Spleen (tissue), 7 donors: Measurements from ENCODE around the gene EXOSC7.

Experiments
- POLR2A ChIP-seq, 3 donors: fragments of 450-650 bp; IDR thresholded peaks; one replicate each; pipeline ENCODE4 v1.5.1; 2017; ENCODE audit warnings: antibody characterized with exemption in 3 of 3, mild to moderate bottlenecking in 1 of 3
- POLR2AphosphoS5 ChIP-seq, 3 donors: sonication (generic); formaldehyde crosslinking; IDR thresholded peaks; one replicate each; pipeline ENCODE4 v1.5.1; 2017; ENCODE audit warnings: antibody characterized with exemption in 3 of 3
- TF ChIP-seq, protein P1 (sequence below), 11 experiments: fragments of 200-600 bp in 7 of 11; fragments of 450-650 bp in 4 of 11; sonication (generic) in 4 of 11; IDR thresholded peaks in 8 of 11; conservative IDR thresholded peaks in 3 of 11; 1 replicate in 7 of 11; 2 replicates in 4 of 11; pipeline versions ENCODE4 v1.4.0 to v1.8.0; 2016 to 2021; ENCODE audit warnings: antibody characterized with exemption in 11 of 11, inconsistent platforms in 4 of 11, mild to moderate bottlenecking in 1 of 11
- donor health status: DM: no; HTN: no; CAD: no; lungs with moderate emphysema.
- donor health status: DM: no; HTN: no; CAD: no.
- donor health status: DM: no; HTN: no; CAD: no.

DNA sequence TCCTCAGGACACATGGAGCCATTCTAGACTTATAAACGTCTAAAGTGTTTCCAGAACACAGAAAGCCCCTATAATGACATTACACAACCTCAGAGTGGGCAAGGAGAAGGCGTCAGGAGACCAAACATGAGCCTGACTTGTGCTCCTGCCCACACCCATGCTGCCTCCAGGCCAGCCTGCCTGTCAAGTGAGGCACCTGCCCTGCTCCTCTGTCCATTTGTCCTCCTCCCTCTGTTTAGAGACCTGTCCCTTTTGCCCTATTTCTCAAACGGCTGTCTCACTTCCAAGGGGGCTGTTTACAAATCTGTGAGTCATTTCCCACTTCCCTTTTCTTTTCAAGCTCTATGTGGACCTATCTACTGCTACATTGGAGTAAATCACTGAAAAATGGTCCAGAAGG lies 21.1 kb upstream of the EXOSC7 start:
- TF ChIP-seq, protein P1, sequence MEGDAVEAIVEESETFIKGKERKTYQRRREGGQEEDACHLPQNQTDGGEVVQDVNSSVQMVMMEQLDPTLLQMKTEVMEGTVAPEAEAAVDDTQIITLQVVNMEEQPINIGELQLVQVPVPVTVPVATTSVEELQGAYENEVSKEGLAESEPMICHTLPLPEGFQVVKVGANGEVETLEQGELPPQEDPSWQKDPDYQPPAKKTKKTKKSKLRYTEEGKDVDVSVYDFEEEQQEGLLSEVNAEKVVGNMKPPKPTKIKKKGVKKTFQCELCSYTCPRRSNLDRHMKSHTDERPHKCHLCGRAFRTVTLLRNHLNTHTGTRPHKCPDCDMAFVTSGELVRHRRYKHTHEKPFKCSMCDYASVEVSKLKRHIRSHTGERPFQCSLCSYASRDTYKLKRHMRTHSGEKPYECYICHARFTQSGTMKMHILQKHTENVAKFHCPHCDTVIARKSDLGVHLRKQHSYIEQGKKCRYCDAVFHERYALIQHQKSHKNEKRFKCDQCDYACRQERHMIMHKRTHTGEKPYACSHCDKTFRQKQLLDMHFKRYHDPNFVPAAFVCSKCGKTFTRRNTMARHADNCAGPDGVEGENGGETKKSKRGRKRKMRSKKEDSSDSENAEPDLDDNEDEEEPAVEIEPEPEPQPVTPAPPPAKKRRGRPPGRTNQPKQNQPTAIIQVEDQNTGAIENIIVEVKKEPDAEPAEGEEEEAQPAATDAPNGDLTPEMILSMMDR (IDR thresholded peaks at IDR 0.05 in 8 of 11, conservative IDR thresholded peaks at IDR 0.05 in 3 of 11): no peak
- TF ChIP-seq POLR2AphosphoS5 (IDR thresholded peaks at IDR 0.05) (peak in 1 of 3 donors; percentile 17), POLR2A (IDR thresholded peaks at IDR 0.05) (no peak)
